ENCODE results near the gene BPGM. TPM values are rescaled to one million over a fixed set of nuclear protein-coding genes. Genes with fewer than 3 reads are reported as not detected.

The BPGM gene
- total and polyA plus RNA-seq, 9 of the 15 experiments (the other 6 are each of a cell fraction or from before 2014, with no cell fraction given), result 14.1 to 46.1 (median 21.2) TPM

DNA sequence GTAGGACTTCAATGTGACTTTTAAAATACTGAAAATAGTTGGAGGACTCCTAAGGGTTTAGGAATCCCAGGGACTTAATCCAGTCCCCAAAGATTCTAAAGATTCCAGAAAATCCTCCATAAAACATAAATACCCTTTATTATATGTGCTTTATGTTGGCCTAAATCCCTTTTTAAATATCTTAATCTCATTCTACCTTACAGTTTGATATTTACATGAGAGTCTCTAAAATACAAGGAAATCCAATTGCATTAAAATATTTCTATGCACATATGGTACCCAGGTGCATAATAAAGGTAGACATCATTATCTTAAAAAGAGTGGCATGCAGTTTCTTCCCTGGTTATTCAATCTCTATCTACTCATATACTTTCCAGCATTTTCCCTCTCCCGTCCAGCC lies 51.8 kb downstream of the BPGM start:
- DNase-seq (ENCODE audit: extremely low read depth in 1 of 4, low spot score in 3 of 4) (no peak), ATAC-seq (no peak), FAIRE-seq (no peak)
- BruUV-seq (replicated peaks), result no TSS peak
- H3K4me2 ChIP-seq (ENCODE audit: insufficient read depth, low read length), result no peak overlapping the region
- no peak overlapping the region for H2AFZ ChIP-seq (ENCODE audit: low read depth, low read length)
- H3K27ac ChIP-seq (ENCODE audit: extremely low read depth, low read depth, low read length), result no peak overlapping the region
- WGBS (ENCODE audit: insufficient coverage, low coverage, missing lambda C conversion rate), result 5% methylated on average over 1 of the region's 1 CpG
- in situ Hi-C loops (cut with MboI) (no loop called here), intact Hi-C loops (cut with micrococcal nuclease) (no loop called here)
- H3K9me3 ChIP-seq (replicated peaks; ENCODE audit: control insufficient read depth, insufficient read depth, low read depth, low read length), result no peaks in the 10 kb centered on the region
- no peaks in the 10 kb centered on the region for H3K36me3 ChIP-seq (ENCODE audit: control insufficient read depth, insufficient read depth, low read length)
- ChIA-PET CTCF (ENCODE audit: low intra/inter-chr PET ratio) (interaction anchor here (1.0 to 1.6 kb wide), 2 partner anchors 66 to 266 kb away, joined by 3 to 4 read pairs; no protein-coding TSS in a partner anchor), POLR2A (interaction anchor here (0.5 kb wide), 1 partner anchor 54 kb away, joined by 3 read pairs; no protein-coding TSS in a partner anchor)
- TF ChIP-seq ZFPM2 (CRISPR knock-in tag; IDR thresholded peaks at IDR 0.05) (no peak), SMARCA5 (IDR thresholded peaks at IDR 0.05) (no peak)
- H3K79me2 ChIP-seq (ENCODE audit: control insufficient read depth, insufficient read depth, low read length), result no peaks in the 10 kb centered on the region
- no peak overlapping the region for H3K9ac ChIP-seq (ENCODE audit: insufficient read depth in 1 of 2, low read depth in 2 of 2, low read length in 2 of 2)
- no peak overlapping the region for H3K4me3 ChIP-seq
- no peaks in the 10 kb centered on the region for H3K9me1 ChIP-seq (ENCODE audit: control insufficient read depth, insufficient read depth, low read length)
- no peaks in the 10 kb centered on the region for H3K4me1 ChIP-seq (replicated peaks in 1 of 2; ENCODE audit: control insufficient read depth in 2 of 2, insufficient read depth in 2 of 2, low read length in 2 of 2)
- 0 out of 2 replicates have a peak, but pooled peaks cover 4% of the 10 kb centered on the region for H4K20me1 ChIP-seq (replicated peaks; ENCODE audit: control insufficient read depth, insufficient read depth, low read length)
- H3K27me3 ChIP-seq (ENCODE audit: control insufficient read depth in 2 of 2, insufficient read depth in 2 of 2, low read length in 2 of 2), result peaks cover 45 to 61% of the 10 kb centered on the region in 2 experiments

DNA sequence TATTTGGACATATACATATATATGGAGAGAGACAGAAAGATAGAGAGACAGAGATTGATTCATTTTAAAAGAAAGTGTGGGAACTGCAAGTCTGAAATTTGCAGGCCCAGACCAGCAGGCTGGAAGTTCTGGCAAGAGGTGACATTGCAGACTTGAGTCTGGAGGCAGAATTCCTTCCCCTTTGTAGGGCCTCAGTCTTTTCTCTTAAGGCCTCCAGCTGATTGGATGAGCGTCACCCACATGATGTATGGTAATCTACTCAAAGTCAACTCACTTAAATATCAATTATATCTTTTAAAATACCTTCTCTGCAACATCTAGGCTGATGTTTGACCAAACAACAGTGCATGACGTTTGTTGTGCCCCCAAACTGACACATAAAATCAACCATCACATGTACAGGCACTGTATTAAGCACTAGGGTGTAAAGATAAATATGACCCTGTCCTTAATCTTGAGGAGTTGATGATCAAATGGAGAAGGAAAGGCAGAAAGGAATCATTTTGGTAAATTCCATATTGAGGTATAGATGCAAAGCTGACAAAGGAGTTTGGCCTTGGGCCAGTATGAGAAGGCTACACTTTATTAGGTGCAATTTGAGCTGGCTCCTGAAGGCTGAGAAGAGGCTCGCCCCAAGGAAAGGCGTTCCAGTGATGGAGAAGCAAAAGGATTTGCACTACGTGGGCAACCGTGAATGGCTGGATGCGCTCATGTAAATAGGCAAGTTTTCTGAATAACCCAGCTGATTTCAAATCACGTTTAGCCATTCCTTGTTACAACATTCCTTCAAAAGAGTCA lies 52.6 kb downstream of the BPGM start:
- Histone ChIP-seq H3K9me3 (replicated peaks; ENCODE audit: control insufficient read depth, insufficient read depth, low read depth, low read length) (no peaks in the 10 kb centered on the region), H3K36me3 (ENCODE audit: control insufficient read depth, insufficient read depth, low read length) (no peaks in the 10 kb centered on the region), H3K4me3 (no peak overlapping the region), H3K79me2 (ENCODE audit: control insufficient read depth, insufficient read depth, low read length) (no peaks in the 10 kb centered on the region), H2AFZ (ENCODE audit: low read depth, low read length) (no peak overlapping the region), H3K9me1 (ENCODE audit: control insufficient read depth, insufficient read depth, low read length) (no peaks in the 10 kb centered on the region), H3K9ac (ENCODE audit: insufficient read depth in 1 of 2, low read depth in 2 of 2, low read length in 2 of 2) (no peak overlapping the region), H3K4me2 (ENCODE audit: insufficient read depth, low read length) (no peak overlapping the region), H3K4me1 (replicated peaks in 1 of 2; ENCODE audit: control insufficient read depth in 2 of 2, insufficient read depth in 2 of 2, low read length in 2 of 2) (no peaks in the 10 kb centered on the region), H3K27me3 (ENCODE audit: control insufficient read depth in 2 of 2, insufficient read depth in 2 of 2, low read length in 2 of 2) (peaks cover 49 to 59% of the 10 kb centered on the region in 2 experiments), H4K20me1 (replicated peaks; ENCODE audit: control insufficient read depth, insufficient read depth, low read length) (0 out of 2 replicates have a peak, but pooled peaks cover 4% of the 10 kb centered on the region), H3K27ac (ENCODE audit: extremely low read depth, low read depth, low read length) (no peak overlapping the region)
- POLR2A ChIA-PET, result interaction anchor here (1.0 kb wide), 1 partner anchor 22 kb away, joined by 3 read pairs; no protein-coding TSS in a partner anchor
- TF ChIP-seq ELF2 (CRISPR knock-in tag; IDR thresholded peaks at IDR 0.05), result no peak
- TF ChIP-seq KDM1A (IDR thresholded peaks at IDR 0.05), result no peak
- TF ChIP-seq TGIF2 (CRISPR knock-in tag; IDR thresholded peaks at IDR 0.05), result no peak
- no peak for TF ChIP-seq ELF1 (tag; IDR thresholded peaks at IDR 0.05)
- TF ChIP-seq RAD21 (CRISPR knock-in tag; conservative IDR thresholded peaks at IDR 0.05 in 1 of 2, IDR thresholded peaks at IDR 0.05 in 1 of 2), result no peak
- TF ChIP-seq NCOA2 (IDR thresholded peaks at IDR 0.05; ENCODE audit: partially characterized antibody in 2 of 2), result no peak
- no peak for TF ChIP-seq RBM14 (IDR thresholded peaks at IDR 0.05; ENCODE audit: borderline replicate concordance, insufficient read depth, low read depth, low read length)
- TF ChIP-seq HDAC1 (IDR thresholded peaks at IDR 0.05), result no peak
- TF ChIP-seq NR1H2 (CRISPR knock-in tag; IDR thresholded peaks at IDR 0.05), result no peak
- no peak for TF ChIP-seq NELFE (IDR thresholded peaks at IDR 0.05; ENCODE audit: insufficient read depth, insufficient read length)
- ATAC-seq, result no peak
- no TSS peak for BruUV-seq (replicated peaks)
- intact Hi-C loops (cut with micrococcal nuclease) (no loop called here), in situ Hi-C loops (cut with MboI) (no loop called here)
- CTCF ChIA-PET (ENCODE audit: low intra/inter-chr PET ratio), result interaction anchor here (1.6 kb wide), 1 partner anchor 66 kb away, joined by 3 read pairs; no protein-coding TSS in a partner anchor
- WGBS (ENCODE audit: insufficient coverage, low coverage, missing lambda C conversion rate), result 2% methylated on average over 8 of the region's 8 CpGs
- no peak for FAIRE-seq
- DNase-seq (ENCODE audit: extremely low read depth in 1 of 4, low spot score in 3 of 4), result no peak

Measured in K562 (cell line).